HCEC 1CT (cell line): Measurements from ENCODE around the gene MRPS26.

Source experiments
- DNase-seq: peaks from one replicate; pipeline ENCODE4 v3.0.0-alpha.2; 2017

Gene MRPS26

GRCh38 chr20:3077618-3078134, 31.8 kb downstream of the MRPS26 start:
- no peak for DNase-seq

DNA sequence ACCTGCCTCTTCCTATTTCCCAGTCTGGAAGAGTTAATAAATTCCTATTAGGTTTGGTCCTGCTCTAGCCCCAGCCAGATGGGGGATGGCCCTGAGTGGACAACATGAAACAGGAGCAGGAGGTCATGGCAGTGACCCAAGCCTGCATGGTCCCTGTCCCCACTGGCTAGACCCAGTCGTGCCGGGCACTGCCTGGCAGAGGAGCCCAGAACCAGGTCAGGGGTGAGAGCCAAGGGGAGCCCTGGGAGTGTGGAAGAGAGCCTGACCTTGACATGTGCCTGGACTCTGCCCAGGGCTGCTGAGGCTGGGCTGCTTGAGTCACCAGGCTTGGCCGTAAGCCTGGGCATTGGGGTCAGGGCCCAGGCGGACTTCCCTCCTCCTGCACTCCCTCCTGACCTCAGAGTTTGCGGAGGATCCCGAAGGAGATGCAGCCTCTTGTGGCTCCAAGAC, 35.1 kb downstream of the MRPS26 start:
- DNase-seq, result peak; percentile 76

GRCh38 chr20:3081641-3082040, 35.8 kb downstream of the MRPS26 start:
- no peak for DNase-seq

DNA sequence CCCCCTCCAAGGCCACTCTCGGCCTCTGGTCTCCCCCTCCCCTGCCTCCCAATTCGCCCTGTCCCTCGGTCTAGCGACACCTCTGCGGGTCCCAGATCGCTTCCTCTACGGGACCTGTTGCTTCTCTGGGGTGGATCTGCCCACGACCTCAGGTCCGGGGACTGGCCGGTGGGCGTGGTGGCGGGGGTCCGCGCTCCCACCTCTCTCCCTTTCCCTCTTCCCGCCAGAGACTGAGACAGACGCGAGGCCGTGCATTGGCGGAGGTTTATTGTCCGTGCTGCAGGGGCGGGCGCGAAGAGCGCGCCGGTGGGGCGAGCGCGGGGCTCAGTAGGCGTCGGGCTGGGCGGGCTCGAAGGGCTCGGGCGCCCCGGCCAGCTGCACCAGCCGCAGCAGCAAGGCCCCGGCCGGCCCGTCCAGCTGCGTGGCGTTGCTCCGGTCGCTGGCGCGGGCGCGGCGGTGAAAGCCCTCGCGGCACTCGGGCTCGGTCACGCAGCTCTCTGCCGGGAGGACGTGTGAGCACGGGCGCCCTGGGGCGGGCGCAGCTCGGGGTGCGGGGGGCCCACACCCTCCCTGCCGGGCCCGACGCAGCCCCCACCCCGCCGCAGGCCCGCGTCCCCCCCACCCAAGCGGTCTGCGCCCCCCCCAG, 36.6 kb downstream of the MRPS26 start:
- no peak for DNase-seq

DNA sequence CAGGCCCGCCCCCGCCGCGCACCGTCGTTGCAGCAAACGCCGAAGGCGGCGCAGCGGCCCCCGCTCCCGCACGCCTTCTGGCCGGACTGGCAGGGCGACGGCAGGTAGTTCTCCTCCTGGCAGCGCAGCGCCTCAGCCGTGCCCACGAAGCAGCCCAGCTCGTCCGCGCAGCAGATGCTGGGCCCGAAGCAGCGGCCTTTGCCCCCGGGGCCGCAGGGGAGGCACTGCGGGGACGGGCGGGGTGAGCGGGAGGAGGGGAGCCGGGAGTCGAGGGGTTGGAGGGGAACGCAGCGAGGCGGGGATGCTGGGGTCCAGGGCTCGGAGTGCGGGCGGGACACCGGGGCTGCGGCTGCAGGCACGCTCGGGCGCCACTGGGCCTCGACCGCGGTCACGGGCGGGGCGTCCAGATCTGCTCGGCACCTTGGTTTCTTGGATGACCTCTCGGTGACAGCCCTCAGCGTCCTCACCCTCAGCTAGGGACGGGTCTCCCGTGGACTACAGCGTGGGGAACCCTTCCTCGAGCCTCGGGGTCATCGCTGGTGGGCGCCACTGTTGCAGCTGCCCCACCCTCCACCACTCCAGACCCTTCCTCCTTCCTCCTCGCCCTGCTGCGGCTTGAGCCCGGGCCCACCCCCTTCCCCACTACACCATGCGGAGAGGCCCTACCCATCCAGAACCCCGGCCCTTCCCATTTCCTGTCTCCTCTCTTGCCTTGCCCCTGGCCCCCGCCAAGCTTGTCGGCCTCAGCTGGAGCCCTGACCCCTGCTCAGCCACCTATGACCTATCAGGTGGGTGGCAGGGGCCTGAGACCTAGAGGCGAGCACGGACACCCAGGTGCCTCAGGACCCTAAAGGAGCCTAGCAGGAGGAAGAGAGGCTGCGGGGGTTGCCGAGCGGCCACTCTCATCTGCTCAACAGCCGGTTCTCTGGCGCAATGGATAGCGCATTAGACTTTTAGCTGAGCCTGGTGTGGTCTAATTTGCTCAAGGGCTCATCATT, 37.4 kb downstream of the MRPS26 start:
- no peak for DNase-seq

DNA sequence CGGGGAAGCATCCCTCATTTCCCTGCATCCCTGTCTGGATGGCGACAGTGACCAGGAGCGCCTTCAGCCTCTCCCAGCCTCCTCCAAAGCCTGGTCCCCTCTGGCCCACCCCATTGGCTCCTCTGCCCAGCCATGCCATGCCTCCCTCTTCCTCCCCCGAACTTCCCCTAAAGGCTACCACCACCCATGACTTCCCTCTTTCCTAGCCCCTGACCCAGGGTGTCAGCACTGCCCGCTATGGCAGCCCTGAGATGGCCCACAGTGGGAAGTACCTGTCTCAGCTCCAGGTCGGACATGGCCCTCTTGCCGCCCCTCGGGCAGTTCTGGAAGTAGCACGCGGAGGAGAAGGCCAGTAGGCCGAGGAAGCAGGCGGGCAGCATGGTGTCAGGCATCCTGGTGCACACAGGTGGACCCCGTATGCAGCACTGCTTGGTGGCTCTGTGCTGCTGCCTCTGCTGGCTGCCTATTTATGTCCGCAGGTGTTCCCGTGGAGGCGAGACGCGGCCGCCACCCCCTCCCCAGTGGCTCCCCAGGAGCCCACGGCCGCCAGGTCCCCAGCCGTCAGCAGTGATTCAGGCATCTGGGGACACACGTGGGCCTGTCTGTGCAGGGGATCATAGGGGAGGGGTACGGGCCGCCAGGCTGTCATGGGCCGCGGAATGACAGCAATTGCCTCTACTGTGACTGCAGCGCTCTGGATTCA, 38.6 kb downstream of the MRPS26 start, which contains the start of gene AVP:
Gene AVP (minus strand): TSS at position 442 of the 703 bp plus-strand sequence. CDS start 50 bp downstream, at position 392.
- no peak for DNase-seq

- DNase-seq, result no peak
These were observed 39.1 kb downstream of the MRPS26 start for GRCh38 chr20:3084986-3085360.

- DNase-seq, result no peak
These were observed 39.8 kb downstream of the MRPS26 start for GRCh38 chr20:3085571-3086072.

DNA sequence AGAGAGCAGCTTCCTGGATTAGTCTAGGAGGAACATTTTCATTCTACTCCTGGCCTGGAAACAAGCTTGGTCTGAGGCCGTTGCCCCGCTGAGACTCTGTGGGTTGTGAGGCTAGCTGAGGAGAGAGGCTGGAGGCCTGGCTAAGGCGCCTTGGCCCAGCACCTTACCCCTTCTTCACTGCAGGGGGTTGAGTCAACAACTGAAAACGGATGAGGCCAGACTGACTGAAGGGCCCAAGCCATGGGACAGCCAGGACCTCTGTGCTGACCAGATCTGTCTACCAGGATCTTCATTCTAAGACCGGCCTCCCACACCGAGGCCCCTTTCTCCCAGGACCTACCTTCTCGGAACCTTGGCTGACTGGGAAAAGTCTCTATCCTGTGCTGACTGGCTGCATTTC, 42.2 kb downstream of the MRPS26 start:
- no peak for DNase-seq

DNA sequence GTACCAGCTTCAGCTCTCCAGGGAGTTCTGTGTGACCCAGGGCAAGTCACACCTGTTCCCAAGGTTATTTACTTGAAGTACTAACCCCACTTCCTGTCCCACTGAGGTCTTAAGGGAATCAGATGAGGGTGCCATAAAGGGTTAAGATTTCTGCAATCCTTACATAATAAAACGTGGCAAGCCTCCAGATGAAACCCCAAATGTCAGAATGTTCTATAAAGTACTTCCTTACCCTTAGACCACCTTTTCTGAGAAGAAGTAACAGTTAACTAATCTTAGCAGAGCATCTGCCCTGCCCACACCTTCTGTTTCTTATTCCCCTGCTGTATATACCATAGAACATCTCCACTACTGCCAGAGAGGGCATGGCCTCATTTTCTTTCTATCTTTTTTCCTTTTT, 44.7 kb downstream of the MRPS26 start:
- no peak for DNase-seq

DNA sequence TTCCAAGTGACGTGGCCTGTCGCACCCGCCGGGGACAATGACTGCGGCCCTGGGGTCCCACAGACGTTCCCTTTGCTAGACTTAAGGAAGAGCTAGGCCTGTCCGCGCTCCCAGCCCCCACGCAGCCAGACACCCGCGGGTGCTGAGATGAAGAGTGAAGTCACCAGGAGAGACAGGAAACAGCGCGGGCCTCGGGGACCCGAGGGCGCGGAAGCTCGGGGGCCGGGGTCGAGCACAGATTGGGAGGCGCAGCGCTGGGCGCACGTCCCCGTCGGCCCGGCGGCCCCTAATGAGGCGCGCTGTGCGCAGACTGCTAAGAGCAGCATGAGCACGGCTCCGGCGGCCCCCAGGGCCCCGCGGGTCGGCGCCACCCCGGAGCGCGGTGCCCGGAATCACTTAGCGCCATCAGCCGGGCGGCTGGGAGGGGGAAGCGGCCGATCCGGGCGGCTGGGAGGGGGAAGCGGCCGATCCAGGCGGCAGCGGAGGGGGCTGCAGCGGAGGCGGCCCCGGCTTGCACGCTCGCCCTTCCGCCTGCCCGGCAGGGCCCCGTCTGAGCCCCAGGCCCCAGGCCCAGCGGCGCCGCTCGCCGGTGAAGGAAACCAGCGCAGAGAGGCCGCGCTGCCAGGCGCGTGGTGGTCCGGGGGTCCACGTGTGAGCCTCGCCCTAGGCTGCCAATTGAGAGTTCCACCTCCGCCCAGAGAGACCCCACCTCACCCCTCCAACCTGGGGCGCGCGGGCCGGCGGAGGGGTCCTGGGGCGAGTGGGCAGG, 46.9 kb downstream of the MRPS26 start:
- no peak for DNase-seq

DNA sequence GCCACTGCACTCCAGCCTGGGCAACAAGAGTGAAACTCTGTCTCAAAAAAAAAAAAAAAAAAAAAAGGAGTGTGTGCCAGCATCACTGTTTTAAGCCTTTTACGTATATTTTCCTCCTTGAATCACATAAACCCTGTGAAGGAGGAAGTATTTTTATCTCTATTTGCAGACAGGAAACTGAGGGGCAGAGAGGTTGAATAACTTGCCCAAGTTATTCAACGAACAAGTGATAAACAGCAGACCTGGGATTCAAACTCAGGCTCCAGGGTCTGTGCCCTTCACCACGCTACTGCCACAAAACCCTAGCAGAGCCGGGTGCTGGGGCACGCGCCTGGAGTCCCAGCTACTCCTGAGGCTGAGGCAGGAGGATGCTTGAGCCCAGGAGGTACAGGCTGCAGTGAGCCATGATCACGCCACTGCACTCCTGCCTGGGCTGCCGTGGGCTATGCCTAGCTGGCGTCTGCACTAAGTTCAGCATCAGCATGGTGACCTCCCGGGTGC, 48.1 kb downstream of the MRPS26 start:
- DNase-seq, result no peak

DNA sequence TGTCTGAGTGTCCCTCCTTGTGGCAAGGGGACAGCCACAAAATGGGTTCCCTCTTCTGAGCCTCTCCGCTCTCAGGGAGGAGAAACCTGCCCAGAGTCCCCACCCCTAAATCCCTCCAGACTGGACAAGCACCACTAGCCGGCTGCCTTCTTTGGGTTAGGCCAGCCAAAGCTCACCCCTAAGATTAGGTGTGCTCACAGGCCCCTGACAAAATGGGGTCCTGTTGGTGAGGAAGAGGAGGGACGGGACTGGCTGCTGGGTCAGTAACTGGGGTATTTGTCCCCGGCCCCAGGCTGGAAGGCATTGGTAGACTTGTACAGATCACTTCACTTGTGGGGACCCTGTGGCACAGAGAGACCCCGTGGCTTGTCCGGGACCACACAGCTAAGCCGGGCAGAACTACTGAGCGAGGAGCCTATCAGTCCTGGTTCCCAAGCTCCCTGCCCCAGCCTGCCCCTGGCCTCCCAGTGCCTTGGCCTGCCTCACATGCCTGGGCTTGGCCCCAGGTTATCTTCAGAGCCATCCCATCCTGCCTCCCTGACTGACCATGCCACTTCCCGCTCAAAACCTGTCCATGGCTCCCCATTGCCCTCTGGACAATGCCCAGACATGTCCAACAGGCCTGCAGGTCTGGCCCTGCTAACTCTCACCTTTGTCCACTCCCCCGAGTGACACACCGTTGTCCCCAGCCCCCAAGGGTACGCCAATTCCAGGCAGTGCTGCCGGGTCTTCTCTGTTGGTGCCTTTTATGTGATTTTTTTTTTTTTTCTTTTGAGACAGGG, 49.2 kb downstream of the MRPS26 start:
- no peak for DNase-seq
